ENCODE measurements around the gene C1S.

C1S gene

DNA sequence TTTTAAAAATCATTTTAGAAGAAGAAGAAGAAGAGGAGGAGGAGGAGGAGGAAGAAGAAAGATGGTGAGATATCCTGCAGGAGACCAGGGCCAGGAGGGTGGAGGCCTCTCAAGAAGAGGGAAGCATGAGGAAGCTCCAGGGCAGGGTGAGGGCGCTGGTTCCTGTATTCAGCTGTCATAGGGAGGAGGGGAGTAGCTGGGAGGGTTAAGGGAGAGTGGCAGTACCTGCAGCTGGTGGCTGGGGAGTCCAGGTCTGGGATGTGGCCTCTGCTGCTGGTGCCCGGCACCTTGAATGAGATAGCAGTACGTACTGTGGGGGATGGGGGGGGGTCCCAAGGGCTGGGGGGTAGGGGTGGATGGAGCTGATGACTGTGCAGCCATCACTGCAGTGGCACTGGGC is 58.4 kb downstream of the C1S start:
- TF ChIP-seq OSR1 (CRISPR knock-in tag; IDR thresholded peaks at IDR 0.05) (no peak), TCF4 (CRISPR knock-in tag; IDR thresholded peaks at IDR 0.05; ENCODE audit: borderline replicate concordance) (no peak), ARNTL (CRISPR knock-in tag; IDR thresholded peaks at IDR 0.05; ENCODE audit: borderline replicate concordance, low read depth) (no peak), ZC3H10 (CRISPR knock-in tag; IDR thresholded peaks at IDR 0.05) (no peak), ZNF565 (CRISPR knock-in tag; conservative IDR thresholded peaks at IDR 0.05; ENCODE audit: low read depth) (no peak), TOX (CRISPR knock-in tag; IDR thresholded peaks at IDR 0.05; ENCODE audit: borderline replicate concordance) (no peak), RARB (CRISPR knock-in tag; IDR thresholded peaks at IDR 0.05) (no peak), ZFP3 (CRISPR knock-in tag; IDR thresholded peaks at IDR 0.05) (no peak), ZFP30 (CRISPR knock-in tag; IDR thresholded peaks at IDR 0.05) (no peak), CSDC2 (CRISPR knock-in tag; IDR thresholded peaks at IDR 0.05) (no peak), PPARA (CRISPR knock-in tag; IDR thresholded peaks at IDR 0.05; ENCODE audit: borderline replicate concordance) (no peak), ESRRG (CRISPR knock-in tag; IDR thresholded peaks at IDR 0.05) (no peak), ZNF70 (CRISPR knock-in tag; IDR thresholded peaks at IDR 0.05) (no peak), BACH2 (CRISPR knock-in tag; IDR thresholded peaks at IDR 0.05; ENCODE audit: borderline replicate concordance) (no peak), GLIS3 (CRISPR knock-in tag; IDR thresholded peaks at IDR 0.05) (no peak), ZNF8 (CRISPR knock-in tag; IDR thresholded peaks at IDR 0.05) (no peak)
- TF ChIP-seq, protein P1, sequence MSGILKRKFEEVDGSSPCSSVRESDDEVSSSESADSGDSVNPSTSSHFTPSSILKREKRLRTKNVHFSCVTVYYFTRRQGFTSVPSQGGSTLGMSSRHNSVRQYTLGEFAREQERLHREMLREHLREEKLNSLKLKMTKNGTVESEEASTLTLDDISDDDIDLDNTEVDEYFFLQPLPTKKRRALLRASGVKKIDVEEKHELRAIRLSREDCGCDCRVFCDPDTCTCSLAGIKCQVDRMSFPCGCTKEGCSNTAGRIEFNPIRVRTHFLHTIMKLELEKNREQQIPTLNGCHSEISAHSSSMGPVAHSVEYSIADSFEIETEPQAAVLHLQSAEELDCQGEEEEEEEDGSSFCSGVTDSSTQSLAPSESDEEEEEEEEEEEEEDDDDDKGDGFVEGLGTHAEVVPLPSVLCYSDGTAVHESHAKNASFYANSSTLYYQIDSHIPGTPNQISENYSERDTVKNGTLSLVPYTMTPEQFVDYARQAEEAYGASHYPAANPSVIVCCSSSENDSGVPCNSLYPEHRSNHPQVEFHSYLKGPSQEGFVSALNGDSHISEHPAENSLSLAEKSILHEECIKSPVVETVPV (CRISPR knock-in tag; IDR thresholded peaks at IDR 0.05): no peak
- TF ChIP-seq, protein P2, sequence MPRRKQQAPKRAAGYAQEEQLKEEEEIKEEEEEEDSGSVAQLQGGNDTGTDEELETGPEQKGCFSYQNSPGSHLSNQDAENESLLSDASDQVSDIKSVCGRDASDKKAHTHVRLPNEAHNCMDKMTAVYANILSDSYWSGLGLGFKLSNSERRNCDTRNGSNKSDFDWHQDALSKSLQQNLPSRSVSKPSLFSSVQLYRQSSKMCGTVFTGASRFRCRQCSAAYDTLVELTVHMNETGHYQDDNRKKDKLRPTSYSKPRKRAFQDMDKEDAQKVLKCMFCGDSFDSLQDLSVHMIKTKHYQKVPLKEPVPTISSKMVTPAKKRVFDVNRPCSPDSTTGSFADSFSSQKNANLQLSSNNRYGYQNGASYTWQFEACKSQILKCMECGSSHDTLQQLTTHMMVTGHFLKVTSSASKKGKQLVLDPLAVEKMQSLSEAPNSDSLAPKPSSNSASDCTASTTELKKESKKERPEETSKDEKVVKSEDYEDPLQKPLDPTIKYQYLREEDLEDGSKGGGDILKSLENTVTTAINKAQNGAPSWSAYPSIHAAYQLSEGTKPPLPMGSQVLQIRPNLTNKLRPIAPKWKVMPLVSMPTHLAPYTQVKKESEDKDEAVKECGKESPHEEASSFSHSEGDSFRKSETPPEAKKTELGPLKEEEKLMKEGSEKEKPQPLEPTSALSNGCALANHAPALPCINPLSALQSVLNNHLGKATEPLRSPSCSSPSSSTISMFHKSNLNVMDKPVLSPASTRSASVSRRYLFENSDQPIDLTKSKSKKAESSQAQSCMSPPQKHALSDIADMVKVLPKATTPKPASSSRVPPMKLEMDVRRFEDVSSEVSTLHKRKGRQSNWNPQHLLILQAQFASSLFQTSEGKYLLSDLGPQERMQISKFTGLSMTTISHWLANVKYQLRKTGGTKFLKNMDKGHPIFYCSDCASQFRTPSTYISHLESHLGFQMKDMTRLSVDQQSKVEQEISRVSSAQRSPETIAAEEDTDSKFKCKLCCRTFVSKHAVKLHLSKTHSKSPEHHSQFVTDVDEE (CRISPR knock-in tag; IDR thresholded peaks at IDR 0.05): no peak
- TF ChIP-seq, protein P3, sequence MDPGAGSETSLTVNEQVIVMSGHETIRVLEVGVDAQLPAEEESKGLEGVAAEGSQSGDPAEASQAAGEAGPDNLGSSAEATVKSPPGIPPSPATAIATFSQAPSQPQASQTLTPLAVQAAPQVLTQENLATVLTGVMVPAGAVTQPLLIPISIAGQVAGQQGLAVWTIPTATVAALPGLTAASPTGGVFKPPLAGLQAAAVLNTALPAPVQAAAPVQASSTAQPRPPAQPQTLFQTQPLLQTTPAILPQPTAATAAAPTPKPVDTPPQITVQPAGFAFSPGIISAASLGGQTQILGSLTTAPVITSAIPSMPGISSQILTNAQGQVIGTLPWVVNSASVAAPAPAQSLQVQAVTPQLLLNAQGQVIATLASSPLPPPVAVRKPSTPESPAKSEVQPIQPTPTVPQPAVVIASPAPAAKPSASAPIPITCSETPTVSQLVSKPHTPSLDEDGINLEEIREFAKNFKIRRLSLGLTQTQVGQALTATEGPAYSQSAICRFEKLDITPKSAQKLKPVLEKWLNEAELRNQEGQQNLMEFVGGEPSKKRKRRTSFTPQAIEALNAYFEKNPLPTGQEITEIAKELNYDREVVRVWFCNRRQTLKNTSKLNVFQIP (CRISPR knock-in tag; IDR thresholded peaks at IDR 0.05; ENCODE audit: borderline replicate concordance, low read depth): no peak
- TF ChIP-seq, protein P4, sequence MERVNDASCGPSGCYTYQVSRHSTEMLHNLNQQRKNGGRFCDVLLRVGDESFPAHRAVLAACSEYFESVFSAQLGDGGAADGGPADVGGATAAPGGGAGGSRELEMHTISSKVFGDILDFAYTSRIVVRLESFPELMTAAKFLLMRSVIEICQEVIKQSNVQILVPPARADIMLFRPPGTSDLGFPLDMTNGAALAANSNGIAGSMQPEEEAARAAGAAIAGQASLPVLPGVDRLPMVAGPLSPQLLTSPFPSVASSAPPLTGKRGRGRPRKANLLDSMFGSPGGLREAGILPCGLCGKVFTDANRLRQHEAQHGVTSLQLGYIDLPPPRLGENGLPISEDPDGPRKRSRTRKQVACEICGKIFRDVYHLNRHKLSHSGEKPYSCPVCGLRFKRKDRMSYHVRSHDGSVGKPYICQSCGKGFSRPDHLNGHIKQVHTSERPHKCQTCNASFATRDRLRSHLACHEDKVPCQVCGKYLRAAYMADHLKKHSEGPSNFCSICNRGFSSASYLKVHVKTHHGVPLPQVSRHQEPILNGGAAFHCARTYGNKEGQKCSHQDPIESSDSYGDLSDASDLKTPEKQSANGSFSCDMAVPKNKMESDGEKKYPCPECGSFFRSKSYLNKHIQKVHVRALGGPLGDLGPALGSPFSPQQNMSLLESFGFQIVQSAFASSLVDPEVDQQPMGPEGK (CRISPR knock-in tag; IDR thresholded peaks at IDR 0.05; ENCODE audit: borderline replicate concordance): no peak
- no peak for ATAC-seq

DNA sequence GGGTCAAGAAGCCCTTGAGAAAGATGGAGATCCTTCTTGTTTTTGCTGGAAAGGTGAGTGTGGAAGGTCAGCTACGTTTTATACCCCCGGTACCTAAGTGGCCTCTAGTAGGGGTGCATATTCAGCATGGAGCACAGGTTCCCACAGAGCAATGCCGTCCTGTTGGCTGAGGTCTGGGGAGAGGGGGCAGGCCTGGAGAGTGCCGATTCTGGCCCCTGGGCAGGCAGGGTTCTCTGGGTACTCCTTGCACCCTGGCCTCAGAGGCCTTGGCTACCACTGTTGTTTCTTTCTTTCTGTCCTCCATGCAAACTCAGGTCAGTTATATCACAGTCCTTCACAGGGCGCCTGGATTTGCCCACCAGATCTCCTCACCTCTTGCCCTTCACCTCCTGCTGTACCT is 59.6 kb downstream of the C1S start:
- no peak for ATAC-seq
- TF ChIP-seq ISL1 (CRISPR knock-in tag; IDR thresholded peaks at IDR 0.05) (no peak), ESRRG (CRISPR knock-in tag; IDR thresholded peaks at IDR 0.05) (no peak), ZFP3 (CRISPR knock-in tag; IDR thresholded peaks at IDR 0.05) (no peak), ZC3H10 (CRISPR knock-in tag; IDR thresholded peaks at IDR 0.05) (no peak), CSDC2 (CRISPR knock-in tag; IDR thresholded peaks at IDR 0.05) (no peak), TCF4 (CRISPR knock-in tag; IDR thresholded peaks at IDR 0.05; ENCODE audit: borderline replicate concordance) (no peak), TOX (CRISPR knock-in tag; IDR thresholded peaks at IDR 0.05; ENCODE audit: borderline replicate concordance) (no peak), SNAI2 (CRISPR knock-in tag; IDR thresholded peaks at IDR 0.05) (no peak), ZNF8 (CRISPR knock-in tag; IDR thresholded peaks at IDR 0.05) (no peak), ARNTL (CRISPR knock-in tag; IDR thresholded peaks at IDR 0.05; ENCODE audit: borderline replicate concordance, low read depth) (no peak), RARB (CRISPR knock-in tag; IDR thresholded peaks at IDR 0.05) (no peak), OSR1 (CRISPR knock-in tag; IDR thresholded peaks at IDR 0.05) (no peak)
- TF ChIP-seq, protein P4 (CRISPR knock-in tag; IDR thresholded peaks at IDR 0.05; ENCODE audit: borderline replicate concordance): no peak

Data from SK-N-SH treated with all-trans-retinoic acid at 6 μM for 48 hours (cell line).